Measurements from ENCODE around the gene ASB3.

DNA sequence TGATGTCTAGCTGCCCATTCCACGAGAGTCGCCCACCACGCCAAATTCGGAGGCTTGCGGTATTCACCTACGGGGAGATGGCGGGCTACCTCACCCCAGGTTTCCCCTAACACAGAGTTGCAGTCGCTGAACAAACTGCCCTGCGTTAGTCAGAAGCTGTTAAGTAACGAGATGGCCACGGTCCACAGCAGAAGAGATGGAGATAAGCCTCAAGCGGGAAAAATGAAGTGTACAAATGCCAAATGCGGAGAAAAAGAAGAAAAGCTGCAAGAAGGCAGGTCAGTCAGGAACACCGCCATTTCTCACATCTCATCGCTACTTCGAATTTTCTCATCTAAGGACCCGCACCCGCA is 425 bp downstream of the ASB3 start:
- no peak for TF ChIP-seq POLR2A (IDR thresholded peaks at IDR 0.05)
- TF ChIP-seq CTCF (IDR thresholded peaks at IDR 0.05): no peak

Measured in lower leg skin (tissue), 3 donors.